GM21619 (cell line): Measurements from ENCODE around the gene XIRP1.

ENCODE experiments used
- ATAC-seq: cut with Tn5 transposase; IDR thresholded peaks from one replicate; pipeline ENCODE4 v1.9.1; 2021; ENCODE audit not compliant: unreplicated experiment

Gene XIRP1

DNA sequence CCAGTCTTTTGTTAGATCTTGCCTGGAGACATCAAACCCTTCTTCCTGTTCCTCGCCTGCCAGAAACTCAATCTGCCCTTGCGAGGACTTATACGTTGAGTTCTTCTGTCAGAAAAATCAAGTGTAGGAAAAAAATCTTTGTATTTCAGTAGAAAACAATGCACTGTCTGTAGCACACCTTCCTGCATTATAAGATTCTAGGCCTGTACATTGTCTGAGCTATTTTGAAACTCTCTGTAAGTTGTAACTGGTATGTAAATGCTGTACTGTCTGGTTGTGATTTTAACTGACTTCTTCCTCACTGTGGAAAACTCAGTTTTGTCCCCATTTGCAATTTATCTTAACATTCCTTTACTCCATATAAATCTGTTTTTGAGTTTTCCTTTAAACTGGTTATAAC lies 17.7 kb upstream of the XIRP1 start:
- no peak for ATAC-seq

DNA sequence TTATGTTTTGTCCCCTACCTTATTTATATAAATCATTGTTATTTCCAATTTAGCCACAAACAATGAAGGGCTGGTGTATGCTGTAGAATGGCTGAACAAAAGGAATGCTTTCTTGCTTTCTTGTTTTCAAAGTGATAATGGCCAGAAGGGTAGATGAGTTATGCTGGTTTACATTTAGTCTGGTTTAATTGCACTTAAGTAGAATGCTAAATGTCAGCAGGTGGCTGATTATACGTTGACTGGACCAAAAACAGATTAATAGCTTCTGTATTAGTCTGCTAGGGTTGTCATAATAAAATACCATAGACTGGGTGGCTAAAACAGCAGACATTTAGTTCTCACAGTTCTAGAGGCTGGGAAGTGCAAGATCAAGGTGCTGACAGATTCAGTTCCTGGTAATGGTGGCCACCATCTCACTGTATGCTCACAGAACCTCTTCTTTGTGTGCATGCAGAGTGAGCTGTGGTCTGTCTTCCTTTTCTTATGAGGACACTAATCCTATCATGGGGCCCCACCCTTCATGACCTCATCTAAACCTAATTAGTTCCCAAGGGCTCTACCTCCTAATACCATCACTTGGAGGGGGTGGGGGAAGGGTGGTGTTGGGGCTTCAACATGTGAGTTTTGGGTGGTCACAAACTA lies 17.1 kb upstream of the XIRP1 start:
- ATAC-seq, result no peak

DNA sequence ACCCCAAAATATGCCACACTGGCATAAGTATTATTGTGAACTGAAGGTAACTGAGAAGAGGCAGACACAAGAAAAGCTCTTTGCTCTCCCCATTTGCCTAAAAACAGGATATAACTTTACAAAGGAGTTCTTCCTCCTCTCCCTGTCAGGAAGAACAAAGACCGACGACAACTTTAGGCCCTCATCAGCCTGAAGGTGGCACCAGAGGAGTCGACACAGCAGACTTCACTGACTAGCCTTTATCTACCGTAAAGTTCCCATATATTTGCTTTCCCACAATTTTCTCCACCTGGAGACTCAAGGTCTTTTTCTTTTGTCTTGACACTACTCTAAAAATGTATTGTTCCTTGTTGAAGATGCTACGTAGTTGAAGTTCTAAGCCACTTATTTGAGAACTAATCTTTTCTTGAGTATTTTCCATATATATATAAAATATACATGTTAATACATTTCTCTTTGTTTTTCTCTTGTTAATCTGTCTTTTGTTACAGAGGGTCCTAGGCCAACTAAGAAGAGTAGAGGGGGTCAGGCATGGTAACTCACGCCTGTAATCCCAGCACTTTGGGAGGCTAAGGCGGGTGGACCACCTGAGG lies 16.2 kb upstream of the XIRP1 start:
- ATAC-seq, result peak; percentile 67

DNA sequence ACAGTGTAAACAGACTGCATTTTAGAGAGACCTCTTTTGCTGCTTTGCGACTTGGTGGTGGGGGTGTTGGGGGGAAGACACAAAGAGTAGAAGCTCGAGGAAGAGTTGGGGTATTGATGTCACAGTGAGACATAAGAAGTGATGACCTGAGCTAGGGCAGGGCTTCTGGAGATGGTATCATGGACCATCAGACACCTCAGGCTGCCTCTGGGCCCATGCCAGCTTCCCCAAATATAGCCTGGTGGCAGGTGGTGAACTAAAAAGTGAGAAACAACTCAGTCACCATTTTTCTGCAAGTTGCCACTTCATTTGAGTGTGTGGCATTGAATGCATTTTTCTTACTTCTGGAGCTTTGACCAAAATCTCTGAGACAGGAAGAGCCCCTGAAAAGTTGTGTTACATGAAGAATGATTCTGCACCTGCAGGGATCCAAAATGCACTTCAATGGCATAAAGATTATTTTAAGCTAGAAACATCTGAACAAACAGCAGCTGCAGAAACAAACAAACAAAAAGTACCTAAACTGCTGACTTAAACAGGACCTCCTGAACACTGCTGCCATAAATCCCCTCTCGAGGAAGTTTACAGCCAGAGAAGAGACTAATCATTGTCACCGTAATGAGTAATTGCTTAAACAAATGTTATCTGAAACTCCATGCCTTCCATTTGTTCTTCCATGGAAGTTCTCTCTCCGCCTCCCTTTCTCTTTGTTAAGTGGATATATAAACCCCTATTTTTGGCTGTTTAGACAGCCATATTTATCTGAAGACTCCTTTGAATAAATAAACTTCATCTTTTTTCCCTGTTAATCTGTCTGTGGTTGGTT lies 15.2 kb upstream of the XIRP1 start:
- ATAC-seq, result no peak

DNA sequence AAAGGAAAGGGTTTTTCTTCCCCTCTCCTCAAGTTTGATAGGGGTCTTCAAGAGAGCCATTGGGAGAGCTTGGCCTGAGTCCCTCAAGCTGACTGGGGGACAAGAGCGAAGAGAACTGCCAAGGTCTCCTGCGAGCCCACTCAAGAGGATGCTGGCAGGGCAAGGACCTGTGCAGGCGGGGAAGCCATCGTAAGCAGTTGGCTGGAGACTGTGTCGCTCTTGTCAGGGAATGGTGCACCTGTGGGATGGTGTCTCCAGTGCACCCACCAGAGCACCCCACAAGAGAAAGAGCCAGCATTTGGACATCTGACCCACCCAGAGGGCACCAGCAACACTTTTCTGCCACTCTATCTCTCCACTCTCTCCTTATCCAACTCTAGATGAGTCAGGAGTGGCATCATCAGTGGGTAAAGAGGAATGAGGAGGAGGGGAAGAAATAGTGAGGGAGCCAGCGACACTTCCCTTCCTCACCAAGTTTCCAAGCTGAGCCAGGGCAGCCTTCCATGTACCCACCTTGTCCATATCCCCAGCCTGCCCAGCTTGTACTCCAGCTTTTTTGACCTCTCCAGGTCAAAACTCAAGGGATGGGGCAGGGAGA lies 13.6 kb upstream of the XIRP1 start:
- no peak for ATAC-seq

DNA sequence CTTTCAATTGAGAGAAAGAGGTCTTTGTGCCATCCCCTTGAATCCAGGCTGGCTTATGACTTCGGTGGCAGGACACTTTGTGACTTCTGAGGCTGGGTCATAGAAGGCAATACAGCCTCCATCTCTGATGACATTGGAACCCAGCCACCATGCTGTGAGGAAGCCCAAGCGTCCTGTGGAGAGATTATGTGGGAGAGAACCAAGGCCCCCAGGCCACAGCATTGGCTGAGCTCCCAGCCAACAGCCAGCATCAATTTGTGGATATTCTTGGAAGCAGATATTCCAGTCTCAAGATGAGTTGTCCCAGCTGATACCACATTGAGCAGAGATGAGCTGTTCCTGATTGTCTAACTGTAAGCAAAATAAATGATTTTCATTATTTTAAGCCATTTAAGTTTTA lies 12.7 kb upstream of the XIRP1 start:
- no peak for ATAC-seq

- ATAC-seq, result no peak
Measured at GRCh38 chr3:39203860-39204259, 11.5 kb upstream of the XIRP1 start.

- ATAC-seq, result no peak
Measured at GRCh38 chr3:39203402-39203801, 11.0 kb upstream of the XIRP1 start.

DNA sequence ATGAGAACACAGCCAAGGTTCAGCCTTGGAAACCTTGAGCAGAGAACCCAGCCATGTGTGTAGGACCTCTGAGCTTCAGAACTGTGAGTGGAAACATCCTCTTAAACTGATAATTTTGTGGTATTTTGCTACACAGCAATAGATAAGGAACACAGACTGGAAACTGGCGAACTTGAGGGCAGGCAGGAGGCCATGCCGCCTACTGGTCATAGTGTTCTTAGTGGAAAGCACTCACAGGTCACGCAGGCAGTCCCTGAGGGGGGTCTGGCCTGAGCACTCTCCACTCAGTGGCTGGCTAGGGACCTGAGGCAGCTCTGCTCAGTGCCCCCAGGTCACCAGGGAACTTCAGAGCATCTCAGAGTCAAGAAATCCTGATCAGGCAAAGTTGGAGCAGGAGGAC lies 9.7 kb upstream of the XIRP1 start:
- no peak for ATAC-seq

DNA sequence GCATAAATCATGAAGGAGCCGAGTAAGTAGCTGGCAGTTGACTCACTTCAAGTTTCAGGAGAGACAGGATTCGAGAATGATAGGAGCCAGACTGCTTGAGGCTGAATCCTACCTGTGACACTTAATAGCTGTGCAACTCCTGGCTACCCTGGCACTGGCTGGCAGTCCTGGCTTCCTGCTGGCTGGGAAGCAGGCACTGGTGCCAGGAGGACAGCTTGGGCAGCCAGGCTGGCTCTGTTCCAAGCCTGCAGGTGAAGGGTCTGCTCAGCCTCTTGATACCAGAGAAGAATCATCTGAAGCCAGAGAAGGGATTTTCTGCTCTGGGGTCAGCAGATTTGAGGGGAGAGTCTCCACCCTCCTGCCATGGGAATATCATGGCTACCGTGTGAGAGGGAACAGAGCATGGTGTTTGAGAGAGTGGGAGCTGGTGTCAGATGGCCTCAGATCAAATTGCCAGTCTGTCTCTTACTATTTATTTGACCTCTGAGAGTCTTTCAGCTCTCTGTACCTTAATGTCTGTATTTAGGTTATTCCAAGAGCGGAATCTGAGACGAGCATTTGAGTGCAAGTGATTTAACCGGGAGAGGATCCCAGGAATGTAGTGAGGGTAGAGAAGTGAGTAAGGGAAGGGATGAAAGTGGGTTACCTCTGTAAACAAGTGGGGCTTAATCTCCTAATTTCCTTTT lies 4.4 kb upstream of the XIRP1 start:
- ATAC-seq, result no peak

GRCh38 chr3:39196034-39196433 lies 3.6 kb upstream of the XIRP1 start:
- ATAC-seq, result no peak

DNA sequence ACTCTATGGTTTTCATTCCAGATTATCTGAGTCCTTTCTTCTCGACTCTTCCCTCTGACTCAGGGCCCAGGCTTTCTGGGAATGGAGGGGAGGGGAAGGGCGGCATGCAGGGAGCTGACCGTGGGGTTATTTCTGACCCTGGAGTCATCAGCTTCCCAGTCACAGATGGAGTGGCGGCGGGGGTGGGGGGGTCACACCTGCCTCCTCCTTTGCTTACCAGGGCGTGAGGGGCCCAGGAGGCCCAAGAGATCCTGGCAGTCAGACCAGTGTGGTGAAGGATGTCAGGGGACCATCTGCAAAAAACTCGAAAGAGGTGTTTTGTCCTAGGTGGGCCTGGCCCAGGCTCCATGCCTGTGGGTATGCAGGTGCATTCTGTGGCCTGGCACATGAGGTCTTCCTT lies 996 bp upstream of the XIRP1 start:
- ATAC-seq, result no peak

GRCh38 chr3:39191773-39192172 lies 622 bp downstream of the XIRP1 start:
- no peak for ATAC-seq

GRCh38 chr3:39191111-39191510 lies 1.3 kb downstream of the XIRP1 start:
- no peak for ATAC-seq

GRCh38 chr3:39190281-39191025 lies 1.9 kb downstream of the XIRP1 start:
- no peak for ATAC-seq

- ATAC-seq, result no peak
Measured at GRCh38 chr3:39189959-39190269, 2.5 kb downstream of the XIRP1 start.

- ATAC-seq, result no peak
Measured at GRCh38 chr3:39189150-39189958, 3.0 kb downstream of the XIRP1 start.

DNA sequence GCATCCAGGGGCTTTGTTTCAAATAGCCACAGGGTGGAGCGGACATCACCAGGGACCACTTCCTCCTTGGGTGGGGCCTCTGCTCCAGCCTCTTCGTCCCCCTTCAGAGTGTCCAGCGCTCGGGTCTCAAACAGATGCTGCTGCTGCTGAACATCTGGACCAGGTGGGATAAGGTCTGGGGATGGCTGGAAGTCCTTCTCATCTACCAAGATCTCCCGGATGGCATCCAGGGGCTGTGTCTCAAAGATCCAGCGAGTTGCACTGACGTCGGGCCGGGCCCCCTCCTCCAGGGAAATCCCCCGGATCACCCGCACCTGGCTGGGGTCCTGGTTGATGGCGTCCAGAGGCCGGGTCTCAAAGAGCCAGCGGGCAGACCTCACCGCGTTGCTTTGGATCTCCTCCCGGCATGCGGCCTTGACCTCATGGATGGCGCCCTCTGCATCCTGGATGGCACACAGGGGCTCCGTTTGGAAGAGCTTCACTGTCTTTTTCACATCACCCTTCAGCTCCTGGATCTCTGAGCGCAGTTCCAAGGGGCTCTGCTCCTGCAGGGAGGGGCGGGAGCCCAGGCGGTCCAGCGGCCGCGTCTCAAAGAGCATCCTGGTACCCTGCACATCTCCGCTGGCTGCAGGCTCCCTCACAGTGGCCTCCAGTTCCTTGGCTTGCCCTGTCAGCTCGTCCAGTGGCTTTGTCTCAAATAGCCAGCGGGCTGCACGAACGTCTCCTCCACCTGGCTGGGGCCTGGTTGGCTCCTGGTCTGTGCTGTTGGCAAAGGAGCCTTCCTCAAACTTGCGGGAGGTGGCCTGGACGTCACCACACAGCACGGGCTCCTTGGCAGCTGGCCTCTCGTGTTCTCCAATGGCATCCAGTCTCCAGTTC lies 3.9 kb downstream of the XIRP1 start:
- ATAC-seq, result no peak
